ENCODE measurements around the gene PAPPA2.

GRCh38 chr1:176416777-176417176 lies 46.2 kb upstream of the PAPPA2 start:
- TF ChIP-seq POLR2A (IDR thresholded peaks at IDR 0.05; ENCODE audit: low read length) (no peak), GATA1 (IDR thresholded peaks at IDR 0.05; ENCODE audit: low read depth, low read length) (no peak)
